ENCODE data around the gene FNTB. TPM values are rescaled to one million over a fixed set of nuclear protein-coding genes. Genes with fewer than 3 reads are reported as not detected.
A peak's percentile ranks its signal among the peaks of the same experiment; 100 is the strongest.

FNTB gene
- total and polyA plus RNA-seq, 2 of the 13 experiments (the other 11 are each of a cell fraction or from before 2014, with no cell fraction given): 23.6 to 28.5 TPM

DNA sequence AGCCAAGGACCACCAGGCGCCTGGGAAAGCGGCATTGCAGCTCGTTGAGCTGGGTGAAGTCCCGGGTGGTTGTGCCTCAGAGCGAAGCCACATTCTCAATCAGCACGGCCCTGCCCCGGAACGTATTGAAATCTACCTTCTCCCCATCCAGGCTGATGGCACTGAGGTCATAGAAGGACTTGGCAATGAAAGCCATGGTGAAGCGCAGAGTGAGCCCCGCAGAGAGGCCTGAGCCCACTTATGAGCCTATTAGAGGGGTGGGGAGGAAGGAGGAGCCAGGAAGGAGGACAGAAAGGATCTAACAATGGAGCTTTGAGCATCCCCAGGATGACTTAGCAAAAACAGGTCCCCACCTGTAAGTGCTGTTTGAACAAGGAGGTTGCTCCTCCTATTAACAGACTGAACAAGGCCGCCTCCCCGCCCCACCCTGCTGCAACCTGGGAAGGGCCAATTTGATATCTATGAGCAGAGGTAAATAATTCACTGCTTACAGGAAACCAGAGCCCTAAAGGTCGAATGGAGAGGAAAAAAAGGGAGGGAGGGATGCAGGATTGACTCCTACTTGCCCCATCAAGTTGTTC is 44.1 kb upstream of the FNTB start, which contains the start of gene GPX2 (continued):
- TF ChIP-seq ARHGAP35 (CRISPR knock-in tag; IDR thresholded peaks at IDR 0.05; ENCODE audit: borderline replicate concordance) (no peak), AFF4 (CRISPR knock-in tag; IDR thresholded peaks at IDR 0.05) (peak; percentile 99), ZNF431 (CRISPR knock-in tag; IDR thresholded peaks at IDR 0.05; ENCODE audit: borderline replicate concordance, low read depth) (no peak), CEBPZ (IDR thresholded peaks at IDR 0.05; ENCODE audit: low read length) (no peak), SPEN (CRISPR knock-in tag; IDR thresholded peaks at IDR 0.05; ENCODE audit: low read depth) (no peak), DPF2 (CRISPR knock-in tag; IDR thresholded peaks at IDR 0.05; ENCODE audit: borderline replicate concordance, low read depth) (no peak), NR2F6 (IDR thresholded peaks at IDR 0.05) (peak; percentile 85), NR2F6 (CRISPR knock-in tag; IDR thresholded peaks at IDR 0.05) (peak; percentile 73), ZFY (CRISPR knock-in tag; IDR thresholded peaks at IDR 0.05) (peak; percentile 42; the same call in 1 of the 2 replicates), IKZF5 (CRISPR knock-in tag; IDR thresholded peaks at IDR 0.05) (peak; percentile 57; the same call in 1 of the 2 replicates), JUND (CRISPR knock-in tag; IDR thresholded peaks at IDR 0.05) (no peak), KLF11 (CRISPR knock-in tag; IDR thresholded peaks at IDR 0.05) (peak; percentile 86)
- TF ChIP-seq, protein P1, sequence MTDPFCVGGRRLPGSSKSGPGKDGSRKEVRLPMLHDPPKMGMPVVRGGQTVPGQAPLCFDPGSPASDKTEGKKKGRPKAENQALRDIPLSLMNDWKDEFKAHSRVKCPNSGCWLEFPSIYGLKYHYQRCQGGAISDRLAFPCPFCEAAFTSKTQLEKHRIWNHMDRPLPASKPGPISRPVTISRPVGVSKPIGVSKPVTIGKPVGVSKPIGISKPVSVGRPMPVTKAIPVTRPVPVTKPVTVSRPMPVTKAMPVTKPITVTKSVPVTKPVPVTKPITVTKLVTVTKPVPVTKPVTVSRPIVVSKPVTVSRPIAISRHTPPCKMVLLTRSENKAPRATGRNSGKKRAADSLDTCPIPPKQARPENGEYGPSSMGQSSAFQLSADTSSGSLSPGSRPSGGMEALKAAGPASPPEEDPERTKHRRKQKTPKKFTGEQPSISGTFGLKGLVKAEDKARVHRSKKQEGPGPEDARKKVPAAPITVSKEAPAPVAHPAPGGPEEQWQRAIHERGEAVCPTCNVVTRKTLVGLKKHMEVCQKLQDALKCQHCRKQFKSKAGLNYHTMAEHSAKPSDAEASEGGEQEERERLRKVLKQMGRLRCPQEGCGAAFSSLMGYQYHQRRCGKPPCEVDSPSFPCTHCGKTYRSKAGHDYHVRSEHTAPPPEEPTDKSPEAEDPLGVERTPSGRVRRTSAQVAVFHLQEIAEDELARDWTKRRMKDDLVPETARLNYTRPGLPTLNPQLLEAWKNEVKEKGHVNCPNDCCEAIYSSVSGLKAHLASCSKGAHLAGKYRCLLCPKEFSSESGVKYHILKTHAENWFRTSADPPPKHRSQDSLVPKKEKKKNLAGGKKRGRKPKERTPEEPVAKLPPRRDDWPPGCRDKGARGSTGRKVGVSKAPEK (CRISPR knock-in tag; IDR thresholded peaks at IDR 0.05; ENCODE audit: borderline replicate concordance): no peak
